CD4-positive, alpha-beta T cell (primary cell): ENCODE results near the gene FBXL16. TPM values are rescaled to one million over a fixed set of nuclear protein-coding genes. Genes with fewer than 3 reads are reported as not detected.

Experiments used
- ATAC-seq: fragments of 200-7000 bp; cut with Tn5 transposase; one replicate; pipeline ENCODE4 v1.10.0; 2022; ENCODE audit warnings: mild to moderate bottlenecking; ENCODE audit not compliant: poor library complexity
- CTCF ChIA-PET: fragments of 350-600 bp; sonication (Branson Sonifier 250); formaldehyde crosslinking; loops from one replicate; lab custom pipeline; 2021; ENCODE audit warnings: antibody characterized with exemption, inconsistent platforms; lab: Charles Lee
- POLR2A ChIA-PET: fragments of 350-600 bp; sonication (Branson Sonifier 250); formaldehyde crosslinking; loops from one replicate; lab custom pipeline; 2021; ENCODE audit warnings: antibody characterized with exemption, inconsistent platforms; lab: Charles Lee
- DNase-seq, 14 experiments: peaks; one replicate each; pipeline ENCODE4 v3.0.0-alpha.2; 2013 to 2020; ENCODE audit warnings: mixed read lengths in 2 of 14
- H3K27ac ChIP-seq, 2 donors: one replicate each; pipeline versions ENCODE4 v1.5.1 to v1.7.0; 2013; ENCODE audit warnings: low read length in 2 of 2, low read depth in 1 of 2, mild to moderate bottlenecking in 1 of 2
- H3K27me3 ChIP-seq, 2 experiments: 1 replicate in 1 of 2; 2 replicates in 1 of 2; pipeline versions ENCODE4 v1.6.1 to v1.7.0; 2013; ENCODE audit warnings: low read length in 2 of 2, control low read depth in 1 of 2, mild to moderate bottlenecking in 1 of 2, moderate library complexity in 1 of 2; ENCODE audit not compliant: insufficient read depth in 2 of 2, control insufficient read depth in 1 of 2
- H3K36me3 ChIP-seq: one replicate; pipeline ENCODE4 v1.6.1; 2013; ENCODE audit warnings: low read length, control low read depth; ENCODE audit not compliant: insufficient read depth
- H3K4me1 ChIP-seq: one replicate; pipeline ENCODE4 v1.6.1; 2013; ENCODE audit warnings: low read length, control low read depth; ENCODE audit not compliant: insufficient read depth
- H3K4me3 ChIP-seq: one replicate; pipeline ENCODE4 v1.5.1; 2013; ENCODE audit warnings: mild to moderate bottlenecking, low read length, moderate library complexity
- H3K9me3 ChIP-seq, 2 experiments: 1 replicate in 1 of 2; 2 replicates in 1 of 2; pipeline versions ENCODE4 v1.6.1 to v1.7.0; 2013; ENCODE audit warnings: low read length in 2 of 2, mild to moderate bottlenecking in 2 of 2, control low read depth in 1 of 2, moderate library complexity in 1 of 2; ENCODE audit not compliant: control insufficient read depth in 1 of 2, insufficient read depth in 1 of 2
- H3K27ac Mint-ChIP-seq: one replicate; pipeline ENCODE4 v1.8.0; 2020; ENCODE audit warnings: mixed read lengths
- H3K27me3 Mint-ChIP-seq: one replicate; pipeline ENCODE4 v1.8.0; 2021; ENCODE audit warnings: mixed read lengths
- H3K36me3 Mint-ChIP-seq: one replicate; pipeline ENCODE4 v1.8.0; 2021; ENCODE audit warnings: low read depth, mixed read lengths
- H3K4me1 Mint-ChIP-seq: one replicate; pipeline ENCODE4 v1.8.0; 2021; ENCODE audit warnings: low read depth, mixed read lengths
- H3K4me3 Mint-ChIP-seq: one replicate; pipeline ENCODE4 v1.8.0; 2020; ENCODE audit warnings: mild to moderate bottlenecking, mixed read lengths
- H3K9me3 Mint-ChIP-seq: one replicate; pipeline ENCODE4 v1.8.0; 2020; ENCODE audit warnings: mixed read lengths
- intact Hi-C, 2 experiments: fragments of 100-400 bp; cut with DNase I in 1 of 2; cut with micrococcal nuclease in 1 of 2; formaldehyde crosslinking; loops; one replicate each; pipeline versions ENCODE4 v1.15.1 to v1.9.0; 2023 to 2025; cut with DNase I, micrococcal nuclease
- total RNA-seq, 174 experiments: library from RNA in 2 of 174; stranded (reverse) in 2 of 174; gene quantifications; one replicate each; pipeline ENCODE4 v1.2.3 and lab custom pipeline; 2021 to 2026
- TF ChIP-seq, protein P1 (sequence below): fragments of 200-600 bp; IDR thresholded peaks from one replicate; pipeline ENCODE4 v1.8.0; 2022; ENCODE audit warnings: antibody characterized with exemption, mild to moderate bottlenecking

Gene FBXL16
- total RNA-seq, 2 experiments from 2014 or later: 11.0 to 11.7 TPM

DNA sequence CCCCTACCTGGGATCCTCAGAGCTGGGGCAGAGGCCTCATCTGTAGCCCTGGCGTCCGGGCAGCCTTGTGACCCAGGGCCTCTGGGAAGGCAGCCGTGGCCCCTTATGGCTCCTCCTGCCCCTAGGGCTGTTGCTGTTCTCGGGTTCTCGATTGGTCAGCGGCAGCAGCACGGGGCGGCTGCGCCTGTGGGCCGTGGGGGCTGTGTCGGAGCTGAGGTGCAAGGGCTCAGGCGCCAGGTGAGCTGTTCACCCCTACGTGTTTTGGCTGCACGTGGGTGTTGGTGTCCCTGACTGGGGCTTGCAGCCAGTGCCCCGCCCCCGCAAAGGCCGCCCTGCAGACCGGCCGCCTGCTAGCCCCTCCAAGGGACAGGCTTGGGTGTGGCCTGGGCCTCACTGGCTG, 43.5 kb downstream of the FBXL16 start:
- Histone ChIP-seq H3K4me3 (no peak overlapping the region), H3K36me3 (no peaks in the 10 kb centered on the region), H3K4me1 (peaks cover 24% of the 10 kb centered on the region), H3K27ac (no peak overlapping the region), H3K27me3 (no peaks in the 10 kb centered on the region), H3K9me3 (no peaks in the 10 kb centered on the region)
- ATAC-seq (no peak), DNase-seq (no peak)
- ChIA-PET CTCF (interaction anchor here (1.7 kb wide), 1 partner anchor 270 kb away, joined by 4 read pairs; no protein-coding TSS in a partner anchor), POLR2A (no interaction called here)
- intact Hi-C loops: loop anchor here in 1 of 2 experiments (5.0 kb wide), 1 partner anchor 70 kb away; the partner anchor contains the start of gene RAB40C
- Mint-ChIP-seq H3K36me3 (no peaks in the 10 kb centered on the region), H3K9me3 (no peaks in the 10 kb centered on the region), H3K27me3 (no peaks in the 10 kb centered on the region), H3K4me3 (no peak overlapping the region), H3K4me1 (peaks cover 6% of the 10 kb centered on the region), H3K27ac (no peak overlapping the region)
- TF ChIP-seq, protein P1, sequence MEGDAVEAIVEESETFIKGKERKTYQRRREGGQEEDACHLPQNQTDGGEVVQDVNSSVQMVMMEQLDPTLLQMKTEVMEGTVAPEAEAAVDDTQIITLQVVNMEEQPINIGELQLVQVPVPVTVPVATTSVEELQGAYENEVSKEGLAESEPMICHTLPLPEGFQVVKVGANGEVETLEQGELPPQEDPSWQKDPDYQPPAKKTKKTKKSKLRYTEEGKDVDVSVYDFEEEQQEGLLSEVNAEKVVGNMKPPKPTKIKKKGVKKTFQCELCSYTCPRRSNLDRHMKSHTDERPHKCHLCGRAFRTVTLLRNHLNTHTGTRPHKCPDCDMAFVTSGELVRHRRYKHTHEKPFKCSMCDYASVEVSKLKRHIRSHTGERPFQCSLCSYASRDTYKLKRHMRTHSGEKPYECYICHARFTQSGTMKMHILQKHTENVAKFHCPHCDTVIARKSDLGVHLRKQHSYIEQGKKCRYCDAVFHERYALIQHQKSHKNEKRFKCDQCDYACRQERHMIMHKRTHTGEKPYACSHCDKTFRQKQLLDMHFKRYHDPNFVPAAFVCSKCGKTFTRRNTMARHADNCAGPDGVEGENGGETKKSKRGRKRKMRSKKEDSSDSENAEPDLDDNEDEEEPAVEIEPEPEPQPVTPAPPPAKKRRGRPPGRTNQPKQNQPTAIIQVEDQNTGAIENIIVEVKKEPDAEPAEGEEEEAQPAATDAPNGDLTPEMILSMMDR: no peak

DNA sequence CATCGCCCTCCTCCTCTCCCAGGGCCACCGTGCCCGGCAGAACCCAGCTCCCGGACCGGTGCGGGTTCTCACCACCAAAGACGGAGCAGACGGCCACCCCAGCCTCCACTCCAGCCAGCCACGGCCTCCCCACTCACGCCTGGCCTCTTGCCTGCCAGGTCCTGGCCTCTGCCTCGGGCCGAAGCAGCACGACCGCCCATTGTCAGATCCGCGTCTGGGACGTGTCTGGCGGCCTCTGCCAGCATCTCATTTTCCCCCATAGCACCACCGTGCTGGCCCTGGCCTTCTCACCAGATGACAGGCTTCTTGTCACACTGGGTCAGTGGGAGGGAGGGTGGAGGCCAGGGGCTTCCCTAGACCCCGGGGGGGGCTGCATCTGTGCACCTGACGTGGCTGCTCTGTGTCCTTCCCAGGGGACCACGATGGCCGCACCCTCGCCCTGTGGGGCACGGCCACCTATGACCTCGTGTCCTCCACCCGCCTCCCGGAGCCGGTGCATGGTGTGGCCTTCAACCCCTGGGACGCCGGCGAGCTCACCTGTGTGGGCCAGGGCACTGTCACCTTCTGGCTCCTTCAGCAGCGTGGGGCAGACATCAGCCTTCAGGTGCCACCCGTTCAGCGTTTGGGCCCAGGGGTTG, 44.3 kb downstream of the FBXL16 start:
- TF ChIP-seq, protein P1: no peak
- ATAC-seq (no peak), DNase-seq (no peak)
- Histone ChIP-seq H3K4me1 (peaks cover 16% of the 10 kb centered on the region), H3K27ac (no peak overlapping the region), H3K36me3 (no peaks in the 10 kb centered on the region), H3K27me3 (no peaks in the 10 kb centered on the region), H3K4me3 (no peak overlapping the region), H3K9me3 (no peaks in the 10 kb centered on the region)
- intact Hi-C loops: loop anchor here in 1 of 2 experiments (5.0 kb wide), 1 partner anchor 69 kb away; the partner anchor contains the start of gene RAB40C
- no peaks in the 10 kb centered on the region for H3K27me3 Mint-ChIP-seq
- H3K4me3 Mint-ChIP-seq: peak overlapping the region; percentile 56
- H3K9me3 Mint-ChIP-seq: no peaks in the 10 kb centered on the region
- H3K36me3 Mint-ChIP-seq: no peaks in the 10 kb centered on the region
- peaks cover 6% of the 10 kb centered on the region for H3K4me1 Mint-ChIP-seq
- POLR2A ChIA-PET: no interaction called here
- CTCF ChIA-PET: interaction anchor here (1.7 kb wide), 1 partner anchor 269 kb away, joined by 4 read pairs; no protein-coding TSS in a partner anchor
- H3K27ac Mint-ChIP-seq: no peak overlapping the region

DNA sequence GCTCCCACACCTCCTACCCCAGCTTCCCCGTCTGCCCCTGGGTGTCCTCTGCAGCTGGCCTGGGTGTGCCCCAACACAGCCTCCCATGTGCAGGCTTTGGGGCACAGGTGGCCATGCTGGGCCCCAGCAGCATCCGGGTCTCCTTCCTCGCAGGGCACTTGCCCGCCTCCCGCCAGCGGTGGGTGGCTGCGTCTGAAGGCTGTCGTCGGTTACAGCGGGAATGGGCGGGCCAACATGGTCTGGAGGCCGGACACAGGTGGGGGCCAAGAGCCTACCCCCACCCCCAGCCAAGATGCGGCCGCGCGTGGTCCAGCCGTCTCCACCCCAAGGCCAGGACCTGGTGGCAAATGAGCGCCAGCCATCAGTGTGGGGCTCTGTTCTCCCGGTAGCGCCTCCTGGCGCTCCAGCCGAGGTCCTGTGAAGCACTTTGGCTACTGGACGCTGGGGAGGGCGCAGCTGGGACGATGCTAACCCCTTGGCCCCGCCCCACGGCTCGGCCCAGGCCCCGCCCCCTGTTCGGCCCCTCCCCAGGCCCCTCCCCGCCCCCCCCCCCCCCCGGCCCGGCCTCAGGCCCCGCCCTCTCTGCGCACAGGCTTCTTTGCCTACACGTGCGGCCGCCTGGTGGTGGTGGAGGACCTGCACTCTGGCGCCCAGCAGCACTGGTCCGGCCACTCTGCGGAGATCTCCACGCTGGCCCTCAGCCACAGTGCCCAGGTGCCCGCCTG, 45.0 kb downstream of the FBXL16 start:
- ChIA-PET CTCF (no interaction called here), POLR2A (no interaction called here)
- Histone ChIP-seq H3K9me3 (no peaks in the 10 kb centered on the region), H3K27ac (no peak overlapping the region), H3K4me3 (no peak overlapping the region), H3K27me3 (no peaks in the 10 kb centered on the region), H3K36me3 (no peaks in the 10 kb centered on the region), H3K4me1 (peaks cover 16% of the 10 kb centered on the region)
- H3K9me3 Mint-ChIP-seq: no peaks in the 10 kb centered on the region
- TF ChIP-seq, protein P1: no peak
- ATAC-seq (peak; percentile 81), DNase-seq (peak; percentile 33 to 86 (median 64))
- H3K36me3 Mint-ChIP-seq: no peaks in the 10 kb centered on the region
- H3K27ac Mint-ChIP-seq: no peak overlapping the region
- H3K4me1 Mint-ChIP-seq: peaks cover 6% of the 10 kb centered on the region
- H3K4me3 Mint-ChIP-seq: peak overlapping the region; percentile 56
- no peaks in the 10 kb centered on the region for H3K27me3 Mint-ChIP-seq
- intact Hi-C loops: loop anchor here in 1 of 2 experiments (5.0 kb wide), 1 partner anchor 68 kb away; the partner anchor contains the start of gene RAB40C
